Right renal cortex interstitium (tissue), 3 donors: ENCODE results near the gene ADGRL1. TPM values are rescaled to one million over a fixed set of nuclear protein-coding genes. Genes with fewer than 3 reads are reported as not detected.
"Not testable (repeated sequence)": the region's sequence is repeated elsewhere in the genome, so short reads cannot be mapped to it uniquely, and the experiment has no call there.

Experiments
- DNase-seq, 3 donors: peaks; one replicate each; pipeline ENCODE4 v3.0.0-alpha.2; 2013; ENCODE audit warnings: low read depth in 3 of 3, low spot score in 2 of 3
- polyA plus RNA-seq, 3 donors: library from polyadenylated mRNA; unstranded; fragments of 120-200 nt; gene quantifications; one replicate each; pipeline ENCODE4 v1.2.1, GENCODE V29; 2013; ENCODE audit not compliant: insufficient read length in 3 of 3

ADGRL1 gene
- polyA plus RNA-seq = 10 to 100 TPM; 30.9 to 37.7 (median 32.3) TPM

- not testable (repeated sequence) for DNase-seq
These were observed at the start of gene ADGRL1 for GRCh38 chr19:14205452-14206287. TSS of gene ADGRL1 (minus strand) at chr19:14206169. CDS start at chr19:14183602, 22,567 bp downstream.

- not testable (repeated sequence) for DNase-seq
These were observed 49.3 kb upstream of the ADGRL1 start for GRCh38 chr19:14255316-14255715.

- not testable (repeated sequence) for DNase-seq
These were observed 48.0 kb upstream of the ADGRL1 start for GRCh38 chr19:14253822-14254599.

- DNase-seq = not testable (repeated sequence)
These were observed 46.2 kb upstream of the ADGRL1 start for GRCh38 chr19:14252136-14252535.

- DNase-seq = no peak
These were observed 44.9 kb upstream of the ADGRL1 start for GRCh38 chr19:14250870-14251269.

- DNase-seq = not testable (repeated sequence)
These were observed 44.3 kb upstream of the ADGRL1 start for GRCh38 chr19:14250315-14250714.

GRCh38 chr19:14249891-14250290 lies 43.9 kb upstream of the ADGRL1 start:
- DNase-seq = not testable (repeated sequence)

GRCh38 chr19:14249012-14249754 lies 43.2 kb upstream of the ADGRL1 start:
- not testable (repeated sequence) for DNase-seq

GRCh38 chr19:14248578-14249011 lies 42.6 kb upstream of the ADGRL1 start:
- DNase-seq = peak; percentile 62 to 79 (median 79)

GRCh38 chr19:14247548-14248471 lies 41.8 kb upstream of the ADGRL1 start:
- not testable (repeated sequence) for DNase-seq

- not testable (repeated sequence) for DNase-seq
These were observed 41.2 kb upstream of the ADGRL1 start for GRCh38 chr19:14247205-14247547.

GRCh38 chr19:14244393-14244792 lies 38.4 kb upstream of the ADGRL1 start:
- DNase-seq = not testable (repeated sequence)

- DNase-seq = not testable (repeated sequence)
These were observed 37.7 kb upstream of the ADGRL1 start for GRCh38 chr19:14243718-14244117.

- DNase-seq = no peak
These were observed 31.3 kb upstream of the ADGRL1 start for GRCh38 chr19:14237014-14237941.

GRCh38 chr19:14232945-14233344 lies 27.0 kb upstream of the ADGRL1 start:
- DNase-seq = not testable (repeated sequence)

GRCh38 chr19:14228446-14229071 lies 22.6 kb upstream of the ADGRL1 start:
- DNase-seq = not testable (repeated sequence)

GRCh38 chr19:14226498-14226897 lies 20.5 kb upstream of the ADGRL1 start:
- not testable (repeated sequence) for DNase-seq

GRCh38 chr19:14222886-14223285 lies 16.9 kb upstream of the ADGRL1 start:
- no peak for DNase-seq
